ENCODE measurements around the gene SERPINB6. TPM values are rescaled to one million over a fixed set of nuclear protein-coding genes. Genes with fewer than 3 reads are reported as not detected.

SERPINB6 gene
- total RNA-seq, 1 donor from 2014 or later = 56.1 TPM

- Mint-ChIP-seq H3K4me3 (peak overlapping the region; percentile 82), H3K4me1 (peaks cover 75% of the 10 kb centered on the region), H3K9me3 (peaks cover 6% of the 10 kb centered on the region), H3K27ac (peak overlapping the region; percentile 94), H3K27me3 (no peaks in the 10 kb centered on the region), H3K36me3 (ENCODE audit: low read depth) (no peaks in the 10 kb centered on the region)
- ATAC-seq (ENCODE audit: low read depth) (no peak), DNase-seq (no peak)
- ChIA-PET CTCF (interaction anchor here (1.0 to 2.4 kb wide), 6 partner anchors 9 to 150 kb away, joined by 3 to 14 read pairs (median 4); no protein-coding TSS in a partner anchor), POLR2A (interaction anchor here (0.6 to 4.6 kb wide), 23 partner anchors 9 to 127 kb away, joined by 3 to 44 read pairs (median 6); partner anchors contain the start of genes RIPK1, SERPINB1, SERPINB6 and SERPINB9)
- intact Hi-C loops (cut with micrococcal nuclease) = loop anchor here (1.0 to 5.0 kb wide), 5 partner anchors 11 to 126 kb away; partner anchors contain the start of genes RIPK1 and SERPINB6
- no peak for TF ChIP-seq CTCF (IDR thresholded peaks at IDR 0.05)
These were observed 30.5 kb downstream of the SERPINB6 start for GRCh38 chr6:2940851-2941250.

GRCh38 chr6:2940010-2940850 lies 31.1 kb downstream of the SERPINB6 start:
- ChIA-PET CTCF (interaction anchor here (1.0 to 2.4 kb wide), 6 partner anchors 9 to 149 kb away, joined by 3 to 14 read pairs (median 4); no protein-coding TSS in a partner anchor), POLR2A (interaction anchor here (0.5 to 4.6 kb wide), 27 partner anchors 8 to 128 kb away, joined by 3 to 44 read pairs (median 5); partner anchors contain the start of genes RIPK1, SERPINB1, SERPINB6 and SERPINB9)
- Mint-ChIP-seq H3K9me3 (peaks cover 6% of the 10 kb centered on the region), H3K27ac (peak overlapping the region; percentile 94), H3K4me3 (peak overlapping the region; percentile 82), H3K4me1 (peaks cover 69% of the 10 kb centered on the region), H3K27me3 (no peaks in the 10 kb centered on the region), H3K36me3 (ENCODE audit: low read depth) (no peaks in the 10 kb centered on the region)
- DNase-seq = peak; percentile 39
- peak; percentile 81 for ATAC-seq (ENCODE audit: low read depth)
- intact Hi-C loops (cut with micrococcal nuclease) = loop anchor here (1.0 to 5.0 kb wide), 5 partner anchors 12 to 127 kb away; partner anchors contain the start of genes RIPK1 and SERPINB6
- no peak for TF ChIP-seq CTCF (IDR thresholded peaks at IDR 0.05)

GRCh38 chr6:2939315-2940009 lies 31.9 kb downstream of the SERPINB6 start:
- ChIA-PET POLR2A (interaction anchor here (0.7 to 4.6 kb wide), 24 partner anchors 8 to 129 kb away, joined by 3 to 44 read pairs (median 6); partner anchors contain the start of genes RIPK1, SERPINB1, SERPINB6 and SERPINB9), CTCF (interaction anchor here (1.3 to 2.4 kb wide), 4 partner anchors 12 to 84 kb away, joined by 3 to 14 read pairs (median 8); no protein-coding TSS in a partner anchor)
- no peaks in the 10 kb centered on the region for H3K27me3 Mint-ChIP-seq
- no peak for DNase-seq
- ATAC-seq (ENCODE audit: low read depth) = no peak
- H3K36me3 Mint-ChIP-seq (ENCODE audit: low read depth) = no peaks in the 10 kb centered on the region
- H3K4me3 Mint-ChIP-seq = peak overlapping the region; percentile 82
- peaks cover 62% of the 10 kb centered on the region for H3K4me1 Mint-ChIP-seq
- TF ChIP-seq CTCF (IDR thresholded peaks at IDR 0.05) = no peak
- peaks cover 6% of the 10 kb centered on the region for H3K9me3 Mint-ChIP-seq
- intact Hi-C loops (cut with micrococcal nuclease) = loop anchor here (1.0 to 5.0 kb wide), 5 partner anchors 13 to 128 kb away; partner anchors contain the start of genes RIPK1 and SERPINB6
- H3K27ac Mint-ChIP-seq = peak overlapping the region; percentile 94

GRCh38 chr6:2938632-2939083 lies 32.7 kb downstream of the SERPINB6 start:
- Mint-ChIP-seq H3K27me3 (no peaks in the 10 kb centered on the region), H3K4me3 (no peak overlapping the region), H3K36me3 (ENCODE audit: low read depth) (no peaks in the 10 kb centered on the region), H3K9me3 (peaks cover 6% of the 10 kb centered on the region), H3K27ac (no peak overlapping the region), H3K4me1 (peaks cover 54% of the 10 kb centered on the region)
- ATAC-seq (ENCODE audit: low read depth) (no peak), DNase-seq (no peak)
- no peak for TF ChIP-seq CTCF (IDR thresholded peaks at IDR 0.05)
- POLR2A ChIA-PET = interaction anchor here (0.7 kb wide), 2 partner anchors 27 to 66 kb away, joined by 4 to 7 read pairs; no protein-coding TSS in a partner anchor
- intact Hi-C loops (cut with micrococcal nuclease) = no loop called here
- CTCF ChIA-PET = no interaction called here
